ENCODE measurements around the gene MCC. TPM values are rescaled to one million over a fixed set of nuclear protein-coding genes. Genes with fewer than 3 reads are reported as not detected.

The MCC gene
- total RNA-seq, 1 experiment from 2014 or later = 0.60 TPM

GRCh38 chr5:113162208-113162607 lies 326.0 kb downstream of the MCC start:
- no peak for DNase-seq (ENCODE audit: low spot score)
- ChIA-PET CTCF (no interaction called here), POLR2A (ENCODE audit: low non-redundant PET) (no interaction called here)

DNA sequence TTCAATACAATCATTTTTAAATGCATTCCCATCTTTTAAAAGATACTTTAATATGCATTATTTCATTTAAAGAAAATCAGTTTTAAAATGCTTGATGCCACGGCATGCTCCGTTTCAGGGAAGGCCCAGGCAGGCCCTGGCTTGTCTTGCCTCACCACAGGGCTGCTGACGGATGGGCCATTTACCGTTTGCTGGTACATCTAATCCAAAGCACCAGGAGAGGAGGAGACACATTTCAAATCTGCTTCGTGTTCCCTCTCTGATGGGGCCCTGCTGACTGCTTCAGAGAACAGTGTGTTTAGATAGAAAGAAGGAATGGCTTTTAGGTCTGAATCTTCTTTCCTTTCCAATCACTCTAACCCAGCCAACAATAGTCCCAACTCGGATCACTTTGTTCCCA lies 326.4 kb downstream of the MCC start:
- H3K36me3 ChIP-seq (ENCODE audit: insufficient read depth, low read length, poor library complexity, severe bottlenecking) = no peaks in the 10 kb centered on the region
- no peak for TF ChIP-seq CTCF (conservative IDR thresholded peaks at IDR 0.05; ENCODE audit: low read depth, low read length)
- no peak for TF ChIP-seq EZH2 (IDR thresholded peaks at IDR 0.05; ENCODE audit: borderline replicate concordance, low read depth, low read length, poor library complexity, severe bottlenecking)
- H3K27me3 ChIP-seq (replicated peaks; ENCODE audit: insufficient read depth, low read depth, low read length, poor library complexity) = no peaks in the 10 kb centered on the region
- no TSS peak for BruUV-seq (replicated peaks)
- H3K27ac ChIP-seq (ENCODE audit: low read depth, low read length, poor library complexity, severe bottlenecking) = no peak overlapping the region
- DNase-seq (ENCODE audit: low spot score) = peak; percentile 12
- ChIA-PET POLR2A (ENCODE audit: low non-redundant PET) (no interaction called here), CTCF (no interaction called here)
- no peak overlapping the region for H3K4me3 ChIP-seq (ENCODE audit: low read depth, low read length, poor library complexity, severe bottlenecking)
- H3K9me3 ChIP-seq (ENCODE audit: low read depth, low read length, poor library complexity, severe bottlenecking) = no peaks in the 10 kb centered on the region
- intact Hi-C loops (cut with micrococcal nuclease; ENCODE audit: unreplicated experiment) = no loop called here
- H3K4me1 ChIP-seq (ENCODE audit: insufficient read depth, low read length, poor library complexity, severe bottlenecking) = no peaks in the 10 kb centered on the region

More at GRCh38 chr5:113162208-113162607, 326.0 kb downstream of the MCC start:
- no peaks in the 10 kb centered on the region for H3K36me3 ChIP-seq (ENCODE audit: insufficient read depth, low read length, poor library complexity, severe bottlenecking)
- H3K9me3 ChIP-seq (ENCODE audit: low read depth, low read length, poor library complexity, severe bottlenecking) = no peaks in the 10 kb centered on the region
- no TSS peak for BruUV-seq (replicated peaks)
- TF ChIP-seq CTCF (conservative IDR thresholded peaks at IDR 0.05; ENCODE audit: low read depth, low read length) (no peak), EZH2 (IDR thresholded peaks at IDR 0.05; ENCODE audit: borderline replicate concordance, low read depth, low read length, poor library complexity, severe bottlenecking) (no peak)
- no peaks in the 10 kb centered on the region for H3K4me1 ChIP-seq (ENCODE audit: insufficient read depth, low read length, poor library complexity, severe bottlenecking)
- intact Hi-C loops (cut with micrococcal nuclease; ENCODE audit: unreplicated experiment) = no loop called here
- no peak overlapping the region for H3K27ac ChIP-seq (ENCODE audit: low read depth, low read length, poor library complexity, severe bottlenecking)
- peaks cover 3% of the 10 kb centered on the region for H3K27me3 ChIP-seq (replicated peaks; ENCODE audit: insufficient read depth, low read depth, low read length, poor library complexity)
- H3K4me3 ChIP-seq (ENCODE audit: low read depth, low read length, poor library complexity, severe bottlenecking) = no peak overlapping the region

DNA sequence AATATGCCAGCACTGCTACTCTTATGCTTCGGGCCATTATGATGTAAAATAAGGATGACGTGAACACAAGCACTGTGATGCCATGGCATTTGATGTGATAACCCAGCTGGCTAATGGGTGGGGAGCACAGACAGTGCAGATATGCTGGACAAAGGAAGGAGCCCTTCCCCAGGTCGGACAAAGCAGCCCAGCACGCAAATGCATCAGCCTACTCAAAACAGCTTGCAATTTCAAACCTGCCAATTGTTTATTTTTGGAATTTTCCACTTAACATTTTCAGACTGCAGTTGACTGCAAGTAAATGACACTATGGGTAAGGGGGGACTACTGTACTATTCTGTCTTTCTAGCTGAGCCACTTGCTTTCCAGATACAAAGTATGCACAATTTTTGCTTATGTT lies 330.4 kb downstream of the MCC start:
- H3K27me3 ChIP-seq (replicated peaks; ENCODE audit: insufficient read depth, low read depth, low read length, poor library complexity) = no peaks in the 10 kb centered on the region
- BruUV-seq (replicated peaks) = no TSS peak
- H3K9me3 ChIP-seq (ENCODE audit: low read depth, low read length, poor library complexity, severe bottlenecking) = no peaks in the 10 kb centered on the region
- intact Hi-C loops (cut with micrococcal nuclease; ENCODE audit: unreplicated experiment) = no loop called here
- DNase-seq (ENCODE audit: low spot score) = no peak
- no peaks in the 10 kb centered on the region for H3K4me1 ChIP-seq (ENCODE audit: insufficient read depth, low read length, poor library complexity, severe bottlenecking)
- POLR2A ChIA-PET (ENCODE audit: low non-redundant PET) = no interaction called here
- H3K4me3 ChIP-seq (ENCODE audit: low read depth, low read length, poor library complexity, severe bottlenecking) = no peak overlapping the region
- H3K36me3 ChIP-seq (ENCODE audit: insufficient read depth, low read length, poor library complexity, severe bottlenecking) = no peaks in the 10 kb centered on the region
- CTCF ChIA-PET = no interaction called here
- TF ChIP-seq EZH2 (IDR thresholded peaks at IDR 0.05; ENCODE audit: borderline replicate concordance, low read depth, low read length, poor library complexity, severe bottlenecking) (no peak), CTCF (conservative IDR thresholded peaks at IDR 0.05; ENCODE audit: low read depth, low read length) (no peak)
- no peak overlapping the region for H3K27ac ChIP-seq (ENCODE audit: low read depth, low read length, poor library complexity, severe bottlenecking)

Measured in A673 (cell line).